ENCODE measurements around the gene KCNJ10.
"Not testable (repeated sequence)": the region's sequence is repeated elsewhere in the genome, so short reads cannot be mapped to it uniquely, and the experiment has no call there.

Gene KCNJ10

DNA sequence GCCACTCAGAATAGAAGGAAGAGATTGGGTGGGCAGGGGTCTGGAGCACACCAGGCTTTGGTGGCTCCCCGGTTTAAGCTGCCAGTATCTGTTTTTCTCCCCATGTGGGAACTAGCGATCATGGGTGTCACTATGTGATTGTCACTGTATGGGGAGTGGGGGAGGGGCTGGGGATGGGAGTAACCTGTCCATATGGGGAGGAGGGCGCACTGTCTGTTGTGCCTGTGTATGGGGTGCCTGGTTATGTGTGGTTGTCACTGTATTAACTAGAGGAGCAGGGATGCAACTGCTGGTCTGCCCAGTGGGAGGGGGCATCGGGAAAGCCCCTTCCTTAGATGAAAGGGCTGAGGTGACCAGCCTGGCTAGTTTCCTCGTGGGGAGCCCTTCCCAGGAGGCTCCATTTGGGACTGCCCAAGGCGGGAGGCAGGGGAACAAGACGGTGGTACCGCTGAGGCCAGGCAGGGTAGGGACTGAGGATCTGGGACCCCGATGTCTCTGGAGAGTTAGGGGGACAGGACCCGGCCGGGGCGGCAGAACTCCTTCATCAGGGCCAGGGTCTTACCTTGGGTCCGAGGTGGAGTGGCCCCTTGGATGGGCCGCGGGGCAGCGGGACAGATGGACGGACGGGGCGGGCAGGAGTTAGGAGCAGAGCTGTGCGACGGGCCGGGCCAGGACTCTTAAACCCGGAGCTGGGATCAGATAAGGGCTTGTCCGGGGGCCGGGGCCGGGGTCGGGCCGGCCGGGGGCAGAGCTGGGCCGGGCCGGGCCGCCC, at the start of gene KCNJ10:
KCNJ10 (minus strand) TSS at position 701 of the 772 bp plus-strand sequence. CDS start 27,628 bp downstream, outside the sequence.
- no peak for DNase-seq (ENCODE audit: low spot score)

DNA sequence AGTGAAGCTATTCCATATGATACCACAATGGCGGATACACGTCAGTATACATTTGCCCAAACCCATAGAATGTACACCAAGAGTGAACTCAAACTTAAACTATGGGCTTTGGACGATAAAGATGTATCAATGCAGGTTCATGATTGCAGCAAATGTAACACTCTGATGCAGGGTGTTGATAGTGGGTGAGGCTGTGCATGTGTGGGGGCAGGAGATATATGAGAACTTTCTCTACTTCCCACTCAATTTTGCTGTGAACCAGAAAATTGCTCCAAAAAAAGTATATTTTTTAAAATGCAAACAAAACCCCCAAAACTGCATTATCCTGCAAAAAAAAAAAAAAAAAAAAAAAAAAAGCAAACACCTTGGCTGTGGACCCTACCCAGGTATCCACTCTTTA, 49.0 kb upstream of the KCNJ10 start:
- no peak for DNase-seq (ENCODE audit: low spot score)

DNA sequence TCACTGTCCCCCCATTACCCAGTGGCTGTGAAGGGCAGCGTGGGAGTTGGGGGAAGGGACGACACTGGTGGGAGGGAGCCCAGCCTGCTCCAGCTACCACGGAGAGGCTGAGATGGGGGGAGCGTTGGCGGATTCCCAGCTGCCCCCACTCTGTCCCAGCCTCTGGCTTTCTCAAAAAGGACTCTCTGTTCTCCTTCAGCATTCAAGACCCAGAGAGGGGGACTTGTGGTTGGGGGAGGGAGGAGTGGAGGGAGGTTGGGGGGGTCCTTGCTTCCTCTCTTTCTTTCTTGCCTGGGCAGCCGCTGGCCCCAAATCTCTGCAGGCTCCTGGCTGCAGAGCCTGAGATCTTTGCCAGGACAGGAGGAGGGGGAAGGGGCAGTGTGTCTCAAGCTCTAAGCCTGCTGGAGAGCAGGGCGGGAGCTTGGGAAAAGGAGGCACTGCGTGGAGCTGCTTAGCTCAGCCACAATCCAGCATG, 47.8 kb upstream of the KCNJ10 start:
- DNase-seq (ENCODE audit: low spot score): no peak

DNA sequence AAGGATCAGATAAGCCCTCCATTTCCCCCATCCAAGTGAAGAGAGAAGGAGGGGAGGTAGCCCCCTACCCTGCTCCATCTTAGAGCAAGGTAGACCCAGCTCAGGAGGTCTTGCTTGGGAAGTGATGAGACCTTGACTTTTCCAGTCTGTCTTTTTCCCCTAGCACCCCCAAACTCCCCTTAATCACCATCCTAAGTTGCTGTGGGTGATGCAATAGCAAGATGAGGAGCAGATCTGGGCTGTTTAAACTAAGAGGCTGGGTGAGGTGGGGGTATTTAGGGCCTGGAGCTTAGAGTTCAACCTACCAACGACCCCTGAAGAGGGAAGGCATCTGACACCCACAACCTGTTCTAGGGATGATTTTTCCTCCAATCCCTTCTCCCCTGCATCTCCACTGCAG, 47.3 kb upstream of the KCNJ10 start:
- no peak for DNase-seq (ENCODE audit: low spot score)

DNA sequence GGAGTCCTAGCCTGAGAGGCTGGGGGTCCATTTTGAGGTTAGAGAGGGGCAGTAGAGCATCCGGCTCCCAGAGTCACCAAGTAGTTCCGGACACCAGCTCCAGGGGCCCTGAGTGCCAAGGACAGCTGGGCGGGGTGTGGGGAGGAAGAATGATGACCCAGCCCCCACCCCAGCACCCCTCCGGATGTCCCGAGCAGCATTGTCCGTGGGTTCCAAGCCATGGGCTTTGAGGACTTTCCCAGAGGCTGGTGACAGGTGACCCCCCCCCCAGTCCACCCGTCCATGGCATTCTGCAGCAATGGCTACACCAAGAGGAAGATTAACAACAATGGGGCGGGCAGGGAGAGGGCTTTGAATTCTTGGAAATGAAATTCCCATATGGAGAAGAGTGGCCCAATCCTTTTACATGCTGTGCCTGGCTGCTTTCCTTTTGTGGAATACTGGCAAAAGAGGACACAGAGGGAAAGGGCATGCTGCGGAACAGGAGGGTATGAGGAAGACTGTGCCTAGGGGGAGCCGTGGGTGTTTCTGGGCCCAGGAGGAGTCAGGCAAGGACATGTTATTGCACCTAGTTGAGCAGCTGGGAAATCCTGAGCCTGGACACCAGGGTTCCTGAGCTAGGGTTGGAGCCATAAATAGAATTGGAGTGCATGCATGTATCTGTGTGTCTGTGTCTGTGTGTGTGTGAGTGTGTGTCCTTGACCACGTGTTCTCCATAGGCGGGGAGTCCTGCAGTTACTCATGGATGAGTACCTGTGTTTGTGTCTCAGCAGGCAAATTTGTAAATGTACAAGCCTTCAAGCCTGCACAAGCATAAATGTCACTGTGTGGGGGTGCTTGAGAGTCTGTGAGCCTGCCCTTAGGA, 46.6 kb upstream of the KCNJ10 start:
- DNase-seq (ENCODE audit: low spot score): no peak

DNA sequence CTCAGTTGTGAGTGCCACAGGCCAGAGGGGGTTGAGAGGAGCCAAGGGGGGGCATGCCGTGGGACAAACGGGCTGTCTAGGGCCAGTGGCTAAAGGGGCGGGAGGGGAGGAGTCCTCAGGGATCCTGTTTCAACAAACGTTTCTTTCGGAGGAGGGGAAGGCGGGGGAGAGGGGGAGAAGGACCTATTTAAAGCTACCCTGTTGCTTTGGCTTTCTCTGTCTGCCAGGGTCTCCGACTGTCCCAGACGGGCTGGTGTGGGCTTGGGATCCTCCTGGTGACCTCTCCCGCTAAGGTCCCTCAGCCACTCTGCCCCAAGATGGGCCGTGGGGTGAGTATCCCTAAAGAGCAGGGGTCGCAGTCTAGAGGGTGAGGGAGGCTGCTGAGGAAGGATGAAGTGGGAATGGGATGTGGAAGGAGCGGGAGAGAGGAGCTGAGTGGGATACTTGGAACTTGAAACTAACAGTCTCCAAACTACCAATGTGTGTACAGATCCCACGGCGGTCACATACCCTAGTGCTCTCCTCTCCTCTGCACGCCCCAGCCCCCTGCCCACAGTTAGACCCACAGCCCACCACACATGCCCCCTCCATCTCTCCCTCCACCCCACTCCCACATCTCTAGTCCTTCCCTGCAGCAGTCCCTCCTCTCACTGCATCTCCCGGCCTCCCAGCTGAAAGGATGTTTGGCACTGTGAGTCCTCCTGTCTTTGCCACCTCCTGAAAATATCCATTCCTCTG, 45.8 kb upstream of the KCNJ10 start, which contains the start of gene ATP1A2:
ATP1A2 (plus strand) TSS at position 215 of the 738 bp plus-strand sequence; CDS start at position 318, 103 bp downstream.
- no peak for DNase-seq (ENCODE audit: low spot score)

DNA sequence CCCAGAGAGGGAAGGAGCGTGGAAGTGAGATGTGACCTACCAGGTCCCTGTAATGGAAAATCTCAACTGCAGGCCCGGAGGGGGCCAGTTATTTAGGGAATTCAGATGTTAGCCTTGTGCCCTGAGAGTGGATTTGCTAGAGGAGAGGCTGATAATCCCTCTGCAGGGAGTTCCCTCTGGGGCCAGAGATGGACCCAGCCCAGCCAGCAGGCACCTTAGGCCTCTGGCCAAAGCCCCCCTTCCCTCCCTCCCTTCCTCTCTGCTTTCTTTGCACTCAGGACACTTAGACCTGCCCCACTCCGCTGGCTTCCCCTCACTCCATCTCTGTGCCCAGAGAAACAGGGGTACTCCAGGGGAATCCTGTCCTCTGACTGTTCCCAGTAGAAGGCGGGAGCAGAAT, 44.1 kb upstream of the KCNJ10 start:
- no peak for DNase-seq (ENCODE audit: low spot score)

DNA sequence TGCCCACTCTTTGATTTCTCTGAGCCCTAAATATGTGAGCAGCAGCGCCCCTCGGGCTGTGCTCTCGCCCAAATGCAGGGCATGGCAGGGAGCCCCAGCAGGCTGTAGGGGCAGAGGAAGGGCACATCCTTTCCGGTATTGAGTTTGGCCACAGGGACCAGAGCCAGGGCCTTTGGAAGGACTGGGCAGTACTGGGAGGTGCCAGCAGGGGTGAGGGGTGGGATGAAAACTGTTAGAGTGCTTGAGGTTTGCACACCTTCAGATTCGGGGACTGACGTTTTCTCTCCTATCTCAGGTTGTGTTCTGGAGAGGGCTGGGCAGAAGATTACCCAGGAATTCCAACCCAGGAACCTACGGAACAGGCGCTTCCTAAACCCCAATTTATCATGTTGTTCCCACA, 43.4 kb upstream of the KCNJ10 start:
- DNase-seq (ENCODE audit: low spot score): no peak

DNA sequence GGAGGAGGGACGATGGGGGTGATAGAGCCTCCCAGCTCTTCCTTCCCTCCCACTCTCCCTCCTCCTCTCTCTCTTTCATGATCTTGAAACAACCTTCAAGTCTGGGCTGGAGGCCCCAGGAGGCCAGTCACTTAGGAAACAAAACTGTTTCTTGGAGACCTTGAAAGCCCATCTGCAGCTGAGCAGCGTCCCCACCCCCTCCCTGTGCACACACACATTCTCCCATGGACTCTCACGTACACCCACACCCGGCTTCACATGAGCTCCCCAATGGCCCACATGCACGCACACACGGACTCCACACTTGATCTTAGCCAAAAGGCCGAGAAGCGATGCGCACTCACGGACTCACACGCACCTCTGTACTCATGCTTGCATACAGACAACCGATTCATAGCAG, 42.4 kb upstream of the KCNJ10 start:
- no peak for DNase-seq (ENCODE audit: low spot score)

DNA sequence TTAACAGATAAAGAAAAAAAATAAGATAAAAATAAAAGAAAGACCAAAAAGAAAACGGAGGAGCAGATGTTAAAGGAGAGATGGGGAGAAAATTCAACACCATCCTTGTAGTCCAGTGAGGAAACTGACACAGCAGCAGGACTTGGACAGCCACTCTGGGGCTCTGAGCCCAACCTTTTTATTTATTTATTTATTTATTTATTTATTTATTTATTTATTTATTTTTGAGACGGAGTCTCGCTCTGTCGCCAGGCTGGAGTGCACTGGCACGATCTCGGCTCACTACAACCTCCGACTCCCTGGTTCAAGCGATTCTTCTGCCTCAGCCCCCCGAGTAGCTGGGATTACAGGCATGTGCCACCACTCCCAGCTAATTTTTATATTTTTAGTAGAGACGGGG, 41.5 kb upstream of the KCNJ10 start:
- not testable (repeated sequence) for DNase-seq (ENCODE audit: low spot score)

DNA sequence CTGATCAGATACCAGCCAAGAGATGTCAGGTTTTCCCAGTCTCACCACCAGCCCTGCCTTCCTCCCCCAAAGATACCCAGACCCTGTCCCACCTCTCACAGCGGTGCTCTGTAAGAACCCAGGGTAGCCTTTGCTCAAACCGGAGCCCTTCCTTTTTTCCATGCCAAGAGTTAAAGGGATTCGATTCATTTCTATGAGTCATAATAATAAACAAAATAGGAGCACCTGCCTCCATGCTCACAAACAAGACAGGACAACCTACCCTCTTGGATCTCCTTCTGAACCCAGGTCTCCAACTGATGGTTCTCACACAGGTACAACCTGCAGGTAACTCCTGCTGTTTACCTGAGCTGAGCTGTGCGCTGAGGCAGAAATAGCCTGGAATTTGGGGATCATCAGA, 39.7 kb upstream of the KCNJ10 start:
- no peak for DNase-seq (ENCODE audit: low spot score)

DNA sequence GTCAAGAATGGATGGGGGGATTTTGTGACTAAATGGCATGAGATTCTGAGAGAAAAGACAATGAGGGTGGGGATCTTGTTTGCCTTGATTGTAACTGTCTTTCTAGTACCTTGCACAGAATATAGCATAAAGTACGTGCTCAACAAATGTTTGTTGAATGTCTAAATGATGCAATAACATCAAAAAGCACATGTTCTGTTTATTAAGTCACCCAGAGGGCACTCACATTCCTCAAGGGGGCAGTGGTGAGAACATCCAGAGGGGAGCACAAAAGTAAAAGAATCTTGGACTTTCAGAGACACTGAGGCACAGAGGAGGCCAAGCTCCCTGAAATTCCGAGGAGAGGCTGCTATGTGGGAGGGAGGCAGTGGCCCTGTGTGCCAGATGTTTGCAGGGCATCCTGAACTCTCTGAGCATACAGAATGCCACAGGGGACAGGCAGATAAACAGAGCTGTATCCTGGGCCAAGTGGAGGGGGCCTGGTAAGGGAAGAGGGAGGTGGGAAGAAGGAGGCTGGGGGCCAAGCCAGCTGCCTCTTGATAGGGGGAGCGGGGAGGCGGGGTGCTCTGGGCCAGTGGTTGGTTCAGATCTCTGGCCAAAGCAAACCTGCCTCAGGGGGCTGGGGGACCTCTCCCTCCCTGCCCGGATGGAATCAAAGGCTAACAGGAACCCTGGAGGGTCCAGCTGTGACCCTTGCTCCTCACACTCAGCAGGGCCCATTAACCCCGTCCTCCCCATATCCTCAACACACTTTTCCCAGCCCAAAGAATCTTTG, 39.1 kb upstream of the KCNJ10 start:
- no peak for DNase-seq (ENCODE audit: low spot score)

DNA sequence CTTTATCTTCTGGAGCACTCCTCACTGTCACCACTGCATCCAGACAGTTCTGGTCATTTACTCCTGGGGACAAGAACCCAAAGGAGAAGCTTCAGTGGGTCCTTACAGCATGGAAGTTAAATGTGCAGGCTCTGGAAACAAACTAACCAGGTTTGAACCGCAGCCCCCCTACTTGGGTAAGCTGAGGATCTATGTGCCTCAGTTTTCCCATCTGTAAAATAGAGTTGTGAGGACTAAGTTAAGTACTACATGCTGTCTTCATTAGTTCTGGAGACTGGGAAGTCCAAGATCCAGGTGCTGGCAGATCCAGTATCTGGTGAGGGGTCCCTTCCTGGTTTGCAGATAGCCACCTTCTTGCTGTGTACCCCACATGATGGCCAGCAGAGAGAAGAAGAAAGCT, 37.6 kb upstream of the KCNJ10 start:
- DNase-seq (ENCODE audit: low spot score): no peak

DNA sequence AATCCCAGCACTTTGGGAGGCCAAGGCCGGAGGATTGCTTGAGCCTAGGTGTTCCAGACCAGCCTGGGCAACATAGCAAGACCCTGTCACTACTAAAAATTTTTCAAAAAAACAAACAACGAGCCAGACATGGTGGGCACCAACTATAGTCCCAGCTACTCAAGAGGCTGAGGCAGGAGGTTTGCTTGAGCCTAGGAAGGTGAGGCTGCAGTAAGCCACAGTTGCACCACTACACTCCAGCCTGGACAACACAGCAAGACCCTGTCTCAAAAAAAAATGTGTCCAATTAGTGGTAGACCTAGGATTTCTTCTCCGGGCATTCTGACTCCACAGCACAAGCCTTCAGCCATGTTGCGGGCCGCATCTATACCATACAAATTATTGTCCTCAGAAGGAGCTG, 35.2 kb upstream of the KCNJ10 start:
- no peak for DNase-seq (ENCODE audit: low spot score)

DNA sequence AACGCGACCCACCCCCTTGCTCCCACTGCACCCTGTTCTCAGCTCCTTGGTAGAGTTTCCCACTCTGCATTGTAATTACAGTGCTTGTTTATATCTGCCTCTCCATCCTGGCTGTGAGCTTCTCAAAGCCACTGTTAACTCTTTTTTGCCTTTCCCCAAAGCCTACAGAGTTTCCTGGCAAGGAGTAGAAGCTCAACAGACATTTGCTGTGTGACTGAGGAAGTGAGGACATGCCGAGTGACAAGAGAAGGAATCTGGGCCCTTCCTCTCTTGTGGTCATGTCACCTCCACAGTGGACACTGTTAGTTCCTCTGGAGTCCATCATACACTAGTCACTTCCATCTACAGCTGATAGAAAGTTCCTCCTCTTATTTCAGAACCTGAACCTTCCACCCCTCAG, 34.5 kb upstream of the KCNJ10 start:
- DNase-seq (ENCODE audit: low spot score): no peak

DNA sequence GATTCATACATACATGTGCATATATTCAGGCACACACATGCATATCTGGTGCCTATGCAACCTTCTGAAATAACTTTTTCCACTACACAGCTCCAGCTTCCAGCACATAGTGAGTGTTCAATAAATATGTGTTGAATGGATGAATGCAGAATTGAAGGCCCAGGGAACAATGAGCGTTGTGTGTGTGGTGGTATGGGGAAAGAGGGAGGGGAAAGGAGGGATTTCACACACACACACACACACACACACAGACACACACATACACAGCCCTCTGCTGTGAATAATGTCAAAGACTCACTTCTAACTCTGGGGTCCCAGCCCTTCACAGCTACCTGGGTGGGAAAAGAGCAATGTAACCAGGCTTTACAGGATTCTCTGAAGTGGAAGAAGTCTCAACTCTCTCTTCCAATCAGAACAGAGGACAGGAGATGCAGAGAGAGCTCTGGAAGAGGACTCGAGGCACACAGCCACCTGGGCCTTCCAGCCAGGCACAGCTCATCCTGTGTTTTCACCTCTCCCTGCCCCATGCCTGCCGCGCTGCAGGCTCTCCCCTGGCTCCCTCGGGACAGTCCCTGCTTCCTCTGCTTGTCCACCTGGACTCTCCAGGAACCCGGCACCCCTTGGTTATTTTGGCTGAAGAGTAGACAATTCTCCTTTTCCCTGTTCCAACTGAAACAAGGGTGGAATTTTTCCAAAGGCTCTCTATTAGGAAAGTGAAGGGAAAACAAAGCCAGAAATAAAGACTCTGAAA, 33.9 kb upstream of the KCNJ10 start:
- no peak for DNase-seq (ENCODE audit: low spot score)

DNA sequence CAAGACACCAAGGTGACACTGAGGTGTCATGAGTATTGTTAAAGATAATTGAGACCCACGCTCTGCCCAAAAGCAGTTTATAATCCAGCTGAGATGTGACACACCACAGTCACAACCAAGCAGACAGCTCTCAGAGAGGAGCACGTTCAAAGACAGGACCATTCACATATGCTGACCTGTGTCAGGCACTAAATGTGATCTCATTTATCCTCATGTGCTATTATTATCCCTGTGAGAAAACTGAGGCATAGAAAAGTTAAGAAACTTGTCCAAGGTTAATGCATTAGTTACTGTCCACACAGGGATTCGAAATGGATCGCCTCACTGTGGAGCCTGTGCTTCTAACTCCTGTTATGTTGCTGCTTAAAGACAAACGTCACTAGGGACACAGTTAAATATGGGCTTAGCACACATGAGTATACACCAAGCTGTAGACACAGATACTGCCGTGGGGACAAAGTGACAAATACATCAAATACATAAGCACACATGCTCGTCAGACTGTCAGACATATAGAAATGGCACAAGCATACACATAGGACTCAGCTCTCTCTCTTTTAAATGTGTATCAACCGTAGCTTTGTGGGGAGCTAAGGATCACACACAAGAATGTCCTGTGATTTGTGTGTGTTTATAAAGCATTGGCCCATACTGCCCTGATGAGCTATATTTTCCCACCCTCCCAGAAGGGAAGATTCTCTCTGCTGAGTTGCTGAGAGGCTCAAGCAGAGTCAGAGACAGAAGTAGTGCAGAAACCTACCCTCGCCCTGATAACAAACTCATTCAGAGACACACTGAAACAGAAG, 32.0 kb upstream of the KCNJ10 start:
- no peak for DNase-seq (ENCODE audit: low spot score)

DNA sequence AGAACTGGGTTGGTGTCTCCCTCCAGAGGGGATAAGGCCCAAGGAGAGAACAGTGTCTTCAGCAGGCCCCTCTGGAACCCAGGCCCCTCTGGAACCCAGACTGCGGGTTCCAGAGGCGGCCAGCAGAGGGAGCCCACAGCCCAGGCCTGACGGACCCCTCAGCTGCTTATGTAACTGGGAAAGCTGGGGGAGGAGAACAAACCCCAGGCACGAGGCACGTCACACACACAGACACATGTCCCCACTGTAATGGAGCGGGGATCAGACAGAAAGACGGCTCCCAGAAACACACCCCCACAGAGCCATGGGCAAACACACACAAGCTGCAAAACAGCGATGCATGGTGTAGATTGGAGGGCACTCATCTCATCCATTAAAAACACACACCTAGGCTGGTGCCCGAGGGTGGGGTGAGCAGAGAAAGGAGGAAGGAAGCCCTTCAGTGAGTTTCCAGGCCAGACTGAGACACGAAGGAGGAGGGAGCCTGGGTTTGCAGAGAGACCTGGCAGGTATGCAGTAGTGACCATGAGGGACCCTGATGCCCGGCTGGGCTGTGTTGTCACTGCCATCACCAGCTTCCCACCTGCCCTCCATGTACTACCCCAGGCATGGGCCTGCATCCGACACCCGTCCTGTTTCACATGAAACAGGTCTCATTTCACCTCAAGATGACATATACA, 31.2 kb upstream of the KCNJ10 start:
- DNase-seq (ENCODE audit: low spot score): peak; percentile 50

DNA sequence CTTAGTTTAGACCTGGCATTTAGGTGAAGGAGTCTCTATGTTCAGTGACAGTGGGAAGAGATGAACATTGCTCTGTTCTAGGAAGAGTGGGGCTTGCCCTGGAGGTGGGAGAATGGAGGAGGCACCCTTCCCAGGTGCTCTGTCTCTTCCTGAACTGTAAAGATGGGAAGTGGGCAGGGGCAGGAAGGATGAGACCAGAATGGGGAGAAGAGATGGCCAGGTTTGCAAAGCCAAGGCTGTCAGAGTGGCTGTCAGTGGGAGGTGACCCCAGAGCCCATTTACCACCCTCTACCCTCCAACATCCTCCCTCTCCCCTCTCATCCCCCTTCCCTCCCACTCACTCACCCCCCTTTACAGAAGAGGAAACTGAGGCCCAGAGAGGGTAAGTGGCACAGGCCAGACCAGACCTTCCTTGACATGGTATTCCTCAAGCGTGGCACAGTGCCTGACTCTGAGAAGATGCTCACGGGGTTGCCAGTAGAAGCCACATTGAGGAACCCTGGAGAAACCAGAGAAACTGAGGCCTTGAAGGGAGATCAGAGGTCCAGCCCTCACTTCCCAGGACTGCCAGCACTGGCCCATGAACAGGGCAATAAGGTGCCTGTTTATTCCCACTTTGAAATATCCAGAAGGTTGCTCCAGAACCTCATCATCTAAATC, 29.9 kb upstream of the KCNJ10 start:
- no peak for DNase-seq (ENCODE audit: low spot score)

Data from LoVo (cell line).